ENCODE data around the gene TMEM181. TPM values are rescaled to one million over a fixed set of nuclear protein-coding genes. Genes with fewer than 3 reads are reported as not detected.
"Not testable (repeated sequence)": the region's sequence is repeated elsewhere in the genome, so short reads cannot be mapped to it uniquely, and the experiment has no call there.

The TMEM181 gene
- polyA plus RNA-seq, 12 donors = 16.1 to 24.3 (median 20.6) TPM; not detected in 1

DNA sequence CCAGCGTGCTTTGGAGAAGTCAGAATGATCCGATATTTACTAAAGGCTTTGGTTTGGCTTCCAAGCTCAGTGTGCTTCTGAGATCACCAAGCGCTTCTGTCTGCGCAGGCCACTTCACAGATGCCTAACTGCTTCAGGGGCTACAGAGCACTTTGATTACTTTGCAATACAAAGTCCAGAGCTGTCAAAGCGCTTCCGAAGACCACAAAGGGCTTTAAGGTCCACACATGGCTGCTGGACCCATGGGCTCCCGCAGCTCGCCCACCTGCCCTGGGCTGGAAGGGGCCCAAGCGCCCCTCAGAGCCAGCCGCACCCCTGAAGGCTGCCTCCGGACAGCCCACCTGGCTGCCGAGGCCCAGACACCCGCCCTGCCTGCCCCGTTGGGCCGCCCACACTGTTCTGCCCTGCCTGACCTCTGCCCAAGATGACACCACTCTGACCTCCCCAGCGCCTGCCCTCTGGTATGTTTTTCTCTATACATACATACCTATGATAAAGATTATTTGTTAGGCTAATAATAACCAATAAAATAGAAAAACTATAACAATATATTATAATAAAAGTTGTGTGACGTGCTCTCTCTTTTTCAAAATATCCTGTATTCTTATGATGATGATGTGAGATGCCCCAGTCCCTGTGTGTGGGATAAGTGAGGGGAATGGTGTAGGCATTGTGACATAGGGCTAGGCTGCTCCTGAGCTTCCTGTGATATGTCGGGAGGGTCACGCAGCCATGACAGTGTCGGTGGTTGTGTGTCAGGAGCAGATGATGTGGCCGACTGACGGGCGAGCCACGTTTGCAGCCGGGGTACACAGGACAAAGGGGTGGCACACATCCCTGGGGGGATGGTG is 62.0 kb downstream of the TMEM181 start:
- no peak for DNase-seq

- DNase-seq = no peak
Observed at GRCh38 chr6:158622545-158623190, 62.8 kb downstream of the TMEM181 start.

- no peak for DNase-seq
Observed at GRCh38 chr6:158624684-158625682, 65.1 kb downstream of the TMEM181 start.

- no peak for DNase-seq
Observed at GRCh38 chr6:158625881-158626305, 66.0 kb downstream of the TMEM181 start.

GRCh38 chr6:158626360-158627167 is 66.7 kb downstream of the TMEM181 start:
- DNase-seq = no peak

DNA sequence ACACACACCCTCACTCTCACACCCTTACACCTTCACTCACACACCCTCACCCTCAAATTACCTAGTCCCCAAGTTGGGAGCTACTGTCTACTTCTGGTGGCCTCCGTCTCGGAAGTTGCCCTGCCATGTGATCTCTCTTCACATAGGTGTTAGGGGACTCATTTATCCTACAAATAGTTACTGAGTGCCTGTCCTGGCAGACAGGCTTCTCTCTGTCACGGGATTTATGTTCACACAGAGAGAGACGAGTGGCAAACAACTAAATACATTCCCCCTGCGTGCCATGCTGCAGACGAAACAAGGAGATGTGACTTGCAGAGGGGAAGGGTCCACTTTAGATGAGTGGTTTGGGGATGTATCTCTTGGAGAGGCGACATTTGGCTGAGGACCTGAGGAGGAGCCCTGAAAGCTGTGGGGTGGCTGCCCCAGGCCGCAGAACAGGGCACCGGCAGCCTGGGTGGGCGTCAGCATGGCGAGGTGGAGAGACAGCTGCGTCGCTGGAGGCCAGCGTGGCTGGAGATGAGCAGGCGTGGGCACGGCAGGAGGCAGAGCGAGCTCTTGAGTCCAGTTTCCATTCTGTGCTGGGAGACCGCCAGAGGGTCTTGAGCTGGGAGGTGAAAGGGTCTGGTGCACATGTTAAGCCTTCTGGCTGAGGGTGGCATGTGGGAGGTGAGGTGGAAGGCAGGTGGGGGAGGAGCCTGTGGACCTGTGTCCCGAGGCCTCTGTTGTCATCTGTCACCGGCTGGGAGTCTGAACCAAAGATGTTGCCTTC is 67.5 kb downstream of the TMEM181 start:
- no peak for DNase-seq

- no peak for DNase-seq
Observed at GRCh38 chr6:158627940-158628211, 68.0 kb downstream of the TMEM181 start.

DNA sequence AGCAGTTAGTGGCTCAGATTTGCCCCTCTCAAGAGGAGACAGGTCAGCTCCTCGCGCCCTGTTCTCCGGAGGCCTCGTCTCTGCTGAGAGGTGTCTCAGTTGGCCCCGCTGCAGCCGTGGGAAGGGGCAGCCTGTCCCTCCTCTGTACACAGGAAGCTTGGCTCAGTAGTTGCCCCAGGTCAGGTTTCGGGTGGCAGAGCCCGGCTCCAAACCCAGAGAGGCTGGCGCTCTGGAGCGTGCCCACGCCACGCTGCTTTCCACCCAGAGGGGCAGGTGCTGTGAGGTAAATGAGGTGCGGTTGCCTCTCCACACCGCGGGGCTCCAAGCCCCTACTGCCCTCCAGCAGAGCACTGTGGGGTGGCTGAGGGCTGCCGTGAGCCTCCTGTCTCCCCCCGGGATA is 68.7 kb downstream of the TMEM181 start:
- no peak for DNase-seq

- DNase-seq = no peak
Observed at GRCh38 chr6:158629367-158630221, 69.7 kb downstream of the TMEM181 start.

DNA sequence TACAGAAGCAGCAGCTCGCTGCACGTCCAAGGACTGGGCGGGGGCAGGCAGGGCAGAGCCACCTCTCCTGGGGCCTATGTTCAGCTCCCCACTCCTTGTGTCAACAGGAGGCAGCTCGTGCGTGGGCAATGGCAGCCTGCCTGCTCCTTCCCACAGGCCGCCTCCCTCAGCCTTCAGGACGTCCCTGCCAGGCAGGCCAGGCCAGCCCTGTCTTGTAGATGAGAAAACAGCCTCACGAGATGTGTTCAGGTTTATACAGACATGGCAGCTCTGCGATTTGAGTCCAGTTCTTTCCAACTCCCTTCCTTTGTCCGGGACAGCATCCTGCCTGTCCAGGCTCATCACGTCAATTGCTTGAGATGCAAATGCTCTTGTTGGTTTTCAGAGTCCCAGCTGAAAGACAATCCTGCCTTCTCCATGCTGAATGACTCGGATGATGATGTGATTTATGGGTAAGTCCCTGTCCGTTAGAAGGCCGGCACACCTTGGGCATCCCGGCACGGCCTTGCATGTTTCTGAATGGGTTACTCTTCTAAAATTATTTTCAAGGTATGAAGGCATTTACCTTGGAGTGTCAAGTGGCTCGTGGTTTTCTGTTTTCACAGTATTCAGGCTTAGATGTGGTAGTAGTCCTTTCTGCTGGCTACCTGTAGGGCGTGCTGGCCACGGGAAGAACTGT is 71.2 kb downstream of the TMEM181 start:
- DNase-seq = no peak

DNA sequence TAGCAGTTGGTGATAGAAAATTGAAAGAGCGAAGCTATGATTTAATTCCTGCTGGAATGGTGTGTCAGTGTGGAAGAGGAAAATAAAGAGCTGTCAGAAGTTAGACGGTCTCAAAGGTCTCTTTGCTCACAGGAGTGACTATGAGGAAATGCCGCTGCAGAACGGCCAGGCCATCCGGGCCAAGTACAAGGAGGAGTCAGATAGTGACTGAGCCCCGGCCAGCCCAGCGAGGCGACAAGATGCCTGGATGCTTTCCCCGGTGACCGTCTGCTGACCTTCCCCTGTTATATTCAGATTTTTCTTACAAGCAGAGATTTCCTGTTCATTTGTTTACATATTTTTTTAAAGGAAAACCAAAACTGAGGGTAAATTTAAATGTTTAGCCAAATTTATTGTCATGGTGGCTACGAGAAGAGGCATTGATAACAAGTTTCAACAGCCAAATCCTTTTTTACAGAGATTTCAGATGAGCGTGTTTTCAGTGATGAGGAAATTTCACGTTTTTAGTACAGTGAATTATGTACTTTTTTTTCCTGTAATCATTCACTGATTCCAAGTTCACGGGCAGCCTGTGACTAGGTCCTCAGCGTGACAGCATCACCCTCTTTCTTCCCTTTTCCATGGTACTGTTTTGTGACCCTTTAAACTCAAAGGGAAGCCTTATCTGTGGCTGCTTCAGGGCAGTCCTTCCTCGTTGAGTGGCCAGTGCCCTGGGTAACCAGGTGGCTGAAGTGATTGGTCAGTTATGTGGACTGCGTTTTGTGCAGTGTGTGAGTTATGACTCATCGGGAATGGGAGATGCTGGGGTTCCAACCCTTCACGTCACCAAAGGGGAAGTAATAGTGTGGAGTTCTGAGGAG is 72.0 kb downstream of the TMEM181 start:
- DNase-seq = peak; percentile 63

DNA sequence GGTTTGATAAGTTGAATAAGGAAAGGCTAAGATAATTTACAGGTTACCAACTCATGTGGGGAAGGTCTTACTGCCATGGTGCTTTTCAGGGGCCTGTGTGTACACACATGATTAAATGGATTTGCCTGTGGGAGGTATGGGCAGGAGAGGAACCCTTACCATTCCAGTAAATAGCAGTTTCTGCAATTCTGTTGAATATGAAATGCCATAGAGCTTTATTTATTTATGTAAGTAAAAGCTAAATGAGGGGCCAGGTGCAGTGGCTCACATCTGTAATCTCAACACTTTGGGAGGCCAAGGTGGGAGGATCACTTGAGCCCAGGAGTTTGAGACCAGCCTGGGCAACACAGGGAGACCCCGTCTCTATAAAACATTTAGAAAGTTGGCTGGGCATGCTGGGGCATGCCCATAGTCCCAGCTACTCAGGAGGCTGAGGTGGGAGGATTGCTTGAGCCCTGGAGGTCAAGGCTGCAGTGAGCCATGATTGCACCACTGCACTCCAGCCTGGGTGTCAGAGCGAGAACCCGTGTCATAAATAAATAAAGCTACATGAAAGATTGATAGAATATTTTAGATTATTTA is 72.7 kb downstream of the TMEM181 start:
- DNase-seq = not testable (repeated sequence)

DNA sequence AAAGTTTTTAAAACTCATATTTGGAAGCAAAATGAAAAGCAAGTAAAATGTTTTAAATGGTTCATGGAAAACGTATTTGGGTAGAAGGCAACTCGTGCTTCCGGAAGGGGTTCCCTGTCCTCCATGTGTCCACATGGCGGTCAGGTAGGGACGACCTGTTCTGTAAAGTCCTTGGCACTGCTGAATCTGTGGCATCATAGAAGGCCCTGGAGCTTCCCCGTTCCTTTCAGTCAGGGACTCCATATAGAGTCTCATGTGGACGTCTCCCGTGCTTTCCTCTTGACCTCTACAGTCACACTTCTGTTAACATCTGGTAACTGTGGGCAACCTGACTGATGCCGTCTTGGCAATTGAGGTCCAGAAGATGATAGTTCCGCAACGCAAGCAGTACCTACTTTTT is 73.2 kb downstream of the TMEM181 start:
- no peak for DNase-seq

GRCh38 chr6:158634695-158635426 is 75.0 kb downstream of the TMEM181 start:
- no peak for DNase-seq

GRCh38 chr6:158635427-158636073 is 75.7 kb downstream of the TMEM181 start:
- no peak for DNase-seq

DNA sequence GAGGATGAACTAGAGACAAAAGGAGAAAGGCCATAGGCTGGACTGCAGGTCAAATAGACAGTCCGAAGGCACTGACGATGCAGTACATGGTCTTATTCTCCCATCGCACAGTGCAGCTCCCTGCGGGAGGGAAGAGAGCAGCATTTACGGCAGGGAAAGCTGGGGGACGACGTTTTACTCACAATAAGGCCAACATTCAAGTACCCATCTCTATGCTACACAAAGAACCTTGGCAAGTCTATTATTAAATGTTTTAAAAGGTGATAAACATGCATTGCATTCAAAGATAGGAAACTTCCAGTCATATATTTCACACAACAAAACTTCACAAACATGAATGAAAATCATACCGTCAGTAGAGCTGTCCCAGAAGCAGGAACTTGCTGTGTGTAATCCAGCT is 76.9 kb downstream of the TMEM181 start:
- no peak for DNase-seq
